MM.1S (cell line): ENCODE data around the gene EIF2S1.
"Not testable (repeated sequence)": the region's sequence is repeated elsewhere in the genome, so short reads cannot be mapped to it uniquely, and the experiment has no call there.

Experiments used
- DNase-seq: peaks from one replicate; pipeline ENCODE4 v3.0.0-alpha.2; 2015
- H2AFZ ChIP-seq: fragments of 300-600 bp; sonication (generic); 2 replicates; pipeline ENCODE4 v1.6.0; 2016; ENCODE audit warnings: antibody characterized with exemption, low read length
- H3F3A ChIP-seq: fragments of 300-600 bp; sonication (generic); 2 replicates; pipeline ENCODE4 v1.6.1; 2016; ENCODE audit warnings: mild to moderate bottlenecking, antibody characterized with exemption, low read length, moderate library complexity, mixed read lengths; ENCODE audit not compliant: insufficient read depth
- H3K27ac ChIP-seq: fragments of 300-600 bp; sonication (generic); 2 replicates; pipeline ENCODE4 v1.5.1; 2016; ENCODE audit warnings: mild to moderate bottlenecking, low read length
- H3K27me3 ChIP-seq: fragments of 300-600 bp; sonication (generic); replicated peaks from 2 replicates; pipeline ENCODE4 v1.6.0; 2016; ENCODE audit warnings: low read length; ENCODE audit not compliant: insufficient read depth
- H3K36me3 ChIP-seq: fragments of 300-600 bp; sonication (generic); replicated peaks from 2 replicates; pipeline ENCODE4 v1.6.1; 2016; ENCODE audit warnings: mild to moderate bottlenecking, low read length, mixed read lengths; ENCODE audit not compliant: insufficient read depth
- H3K4me1 ChIP-seq: fragments of 300-600 bp; sonication (generic); 2 replicates; pipeline ENCODE4 v1.6.1; 2016; ENCODE audit warnings: low read length, mixed read lengths
- H3K4me2 ChIP-seq: fragments of 300-600 bp; sonication (generic); 2 replicates; pipeline ENCODE4 v1.6.0; 2016; ENCODE audit warnings: low read depth, low read length
- H3K4me3 ChIP-seq: fragments of 300-600 bp; sonication (generic); 2 replicates; pipeline ENCODE4 v1.5.1; 2016; ENCODE audit warnings: low read length, mixed read lengths
- H3K79me2 ChIP-seq: fragments of 300-600 bp; sonication (generic); 2 replicates; pipeline ENCODE4 v1.6.1; 2016; ENCODE audit warnings: mixed run types, low read length, mixed read lengths
- H3K9ac ChIP-seq: fragments of 300-600 bp; sonication (generic); 2 replicates; pipeline ENCODE4 v1.6.1; 2016; ENCODE audit warnings: low read length, mixed read lengths
- H3K9me2 ChIP-seq: fragments of 300-600 bp; sonication (generic); replicated peaks from 2 replicates; pipeline ENCODE4 v1.6.1; 2016; ENCODE audit warnings: mild to moderate bottlenecking, low read length, mixed read lengths; ENCODE audit not compliant: insufficient read depth
- H3K9me3 ChIP-seq: fragments of 300-600 bp; sonication (generic); replicated peaks from 2 replicates; pipeline ENCODE4 v1.6.1; 2016; ENCODE audit warnings: mild to moderate bottlenecking, low read length, mixed read lengths; ENCODE audit not compliant: insufficient read depth
- H4K20me1 ChIP-seq: fragments of 300-600 bp; sonication (generic); 2 replicates; pipeline ENCODE4 v1.6.1; 2016; ENCODE audit warnings: mild to moderate bottlenecking, low read length, moderate library complexity, mixed read lengths; ENCODE audit not compliant: insufficient read depth
- EZH2 ChIP-seq: fragments of 300-600 bp; sonication (generic); optimal IDR thresholded peaks from 2 replicates; pipeline ENCODE3; 2017; ENCODE audit warnings: low read depth, mild to moderate bottlenecking, antibody characterized with exemption, low read length, mixed read lengths
- EZH2phosphoT487 ChIP-seq: fragments of 300-600 bp; sonication (generic); IDR thresholded peaks from 2 replicates; pipeline ENCODE4 v1.6.1; 2018; ENCODE audit warnings: antibody characterized with exemption, low read length
- TF ChIP-seq, protein P1 (sequence below): fragments of 300-600 bp; sonication (generic); IDR thresholded peaks from 2 replicates; pipeline ENCODE4 v1.5.1; 2016; ENCODE audit warnings: antibody characterized with exemption, low read length, mixed read lengths

The EIF2S1 gene

DNA sequence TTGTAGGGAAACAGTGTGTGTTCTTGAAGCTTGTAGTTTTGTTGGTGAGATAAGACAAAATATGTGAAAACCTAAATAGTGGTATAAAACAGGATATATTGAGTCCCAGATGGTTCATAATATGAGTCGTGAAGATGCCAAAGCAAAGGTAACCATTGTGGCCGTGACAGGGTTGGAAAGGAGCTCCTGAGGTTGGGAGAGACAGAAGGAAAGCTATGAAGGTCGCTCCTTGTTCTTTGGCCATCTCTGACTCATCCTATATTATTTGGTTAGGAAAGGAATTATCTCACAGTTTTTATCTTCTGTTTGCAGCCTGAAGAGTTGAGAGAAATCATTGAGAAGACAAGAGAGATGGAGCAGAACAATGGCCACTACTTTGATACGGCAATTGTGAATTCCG lies 27.7 kb upstream of the EIF2S1 start:
- Histone ChIP-seq H3K4me3 (no peak overlapping the region), H3K9me2 (no peaks in the 10 kb centered on the region), H3K27ac (no peak overlapping the region), H3K9ac (no peak overlapping the region), H3K4me2 (no peak overlapping the region), H4K20me1 (no peaks in the 10 kb centered on the region), H3K4me1 (no peaks in the 10 kb centered on the region), H2AFZ (no peak overlapping the region), H3K9me3 (no peaks in the 10 kb centered on the region), H3K27me3 (no peaks in the 10 kb centered on the region), H3K36me3 (no peaks in the 10 kb centered on the region; the same call in 1 of the 2 replicates), H3F3A (no peaks in the 10 kb centered on the region), H3K79me2 (no peaks in the 10 kb centered on the region)
- TF ChIP-seq, protein P1, sequence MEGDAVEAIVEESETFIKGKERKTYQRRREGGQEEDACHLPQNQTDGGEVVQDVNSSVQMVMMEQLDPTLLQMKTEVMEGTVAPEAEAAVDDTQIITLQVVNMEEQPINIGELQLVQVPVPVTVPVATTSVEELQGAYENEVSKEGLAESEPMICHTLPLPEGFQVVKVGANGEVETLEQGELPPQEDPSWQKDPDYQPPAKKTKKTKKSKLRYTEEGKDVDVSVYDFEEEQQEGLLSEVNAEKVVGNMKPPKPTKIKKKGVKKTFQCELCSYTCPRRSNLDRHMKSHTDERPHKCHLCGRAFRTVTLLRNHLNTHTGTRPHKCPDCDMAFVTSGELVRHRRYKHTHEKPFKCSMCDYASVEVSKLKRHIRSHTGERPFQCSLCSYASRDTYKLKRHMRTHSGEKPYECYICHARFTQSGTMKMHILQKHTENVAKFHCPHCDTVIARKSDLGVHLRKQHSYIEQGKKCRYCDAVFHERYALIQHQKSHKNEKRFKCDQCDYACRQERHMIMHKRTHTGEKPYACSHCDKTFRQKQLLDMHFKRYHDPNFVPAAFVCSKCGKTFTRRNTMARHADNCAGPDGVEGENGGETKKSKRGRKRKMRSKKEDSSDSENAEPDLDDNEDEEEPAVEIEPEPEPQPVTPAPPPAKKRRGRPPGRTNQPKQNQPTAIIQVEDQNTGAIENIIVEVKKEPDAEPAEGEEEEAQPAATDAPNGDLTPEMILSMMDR: no peak
- TF ChIP-seq EZH2phosphoT487 (no peak), EZH2 (no peak)
- no peak for DNase-seq

DNA sequence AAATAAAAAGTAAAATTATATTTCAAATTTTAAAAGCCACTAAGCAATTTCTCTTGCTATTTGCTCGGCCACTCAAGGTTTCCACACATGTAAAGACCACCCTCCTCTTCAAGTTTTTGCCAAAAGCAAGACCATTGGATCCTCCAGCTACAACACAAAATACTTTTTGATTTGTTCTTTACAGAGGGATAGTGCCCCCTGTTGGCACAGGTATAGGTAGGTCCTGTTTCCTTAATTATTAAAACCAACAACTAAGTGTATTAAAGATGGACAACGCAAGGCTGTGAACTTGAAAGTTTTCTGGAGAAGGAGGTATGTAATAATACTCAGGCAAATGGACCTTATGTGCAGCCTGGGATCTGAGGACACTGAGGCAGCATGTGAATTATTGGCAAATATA lies 24.3 kb upstream of the EIF2S1 start:
- H3K9me3 ChIP-seq: no peaks in the 10 kb centered on the region
- no peak overlapping the region for H3K4me2 ChIP-seq
- H2AFZ ChIP-seq: no peak overlapping the region
- TF ChIP-seq EZH2phosphoT487: no peak
- TF ChIP-seq, protein P1: peak; percentile 34
- TF ChIP-seq EZH2: no peak
- H3K9ac ChIP-seq: no peak overlapping the region
- H3K27ac ChIP-seq: no peak overlapping the region
- no peak for DNase-seq
- no peaks in the 10 kb centered on the region; the same call in 1 of the 2 replicates for H3K36me3 ChIP-seq
- H3K4me3 ChIP-seq: no peak overlapping the region
- H3K79me2 ChIP-seq: no peaks in the 10 kb centered on the region
- no peaks in the 10 kb centered on the region for H3F3A ChIP-seq
- H3K4me1 ChIP-seq: no peaks in the 10 kb centered on the region
- H3K9me2 ChIP-seq: no peaks in the 10 kb centered on the region
- H3K27me3 ChIP-seq: no peaks in the 10 kb centered on the region
- H4K20me1 ChIP-seq: no peaks in the 10 kb centered on the region

DNA sequence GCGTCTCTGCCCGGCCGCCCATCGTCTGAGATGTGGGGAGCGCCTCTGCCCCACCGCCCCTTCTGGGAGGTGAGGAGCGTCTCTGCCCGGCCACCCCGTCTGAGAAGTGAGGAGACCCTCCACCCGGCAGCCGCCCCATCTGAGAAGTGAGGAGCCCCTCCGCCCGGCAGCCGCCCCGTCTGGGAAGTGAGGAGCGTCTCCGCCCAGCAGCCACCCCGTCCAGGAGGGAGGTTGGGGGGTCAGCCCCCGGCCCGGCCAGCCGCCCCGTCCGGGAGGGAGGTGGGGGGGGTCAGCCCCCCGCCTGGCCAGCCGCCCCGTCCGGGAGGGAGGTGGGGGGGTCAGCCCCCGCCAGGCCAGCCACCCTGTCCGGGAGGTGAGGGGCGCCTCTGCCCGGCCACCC lies 18.9 kb upstream of the EIF2S1 start:
- not testable (repeated sequence) for H3K9me2 ChIP-seq, H3K79me2 ChIP-seq, H3K9ac ChIP-seq, H3K4me3 ChIP-seq, H3K27me3 ChIP-seq, H3K36me3 ChIP-seq, H3K27ac ChIP-seq, H4K20me1 ChIP-seq, H2AFZ ChIP-seq, H3K4me1 ChIP-seq, H3K4me2 ChIP-seq, H3K9me3 ChIP-seq, H3F3A ChIP-seq, DNase-seq

DNA sequence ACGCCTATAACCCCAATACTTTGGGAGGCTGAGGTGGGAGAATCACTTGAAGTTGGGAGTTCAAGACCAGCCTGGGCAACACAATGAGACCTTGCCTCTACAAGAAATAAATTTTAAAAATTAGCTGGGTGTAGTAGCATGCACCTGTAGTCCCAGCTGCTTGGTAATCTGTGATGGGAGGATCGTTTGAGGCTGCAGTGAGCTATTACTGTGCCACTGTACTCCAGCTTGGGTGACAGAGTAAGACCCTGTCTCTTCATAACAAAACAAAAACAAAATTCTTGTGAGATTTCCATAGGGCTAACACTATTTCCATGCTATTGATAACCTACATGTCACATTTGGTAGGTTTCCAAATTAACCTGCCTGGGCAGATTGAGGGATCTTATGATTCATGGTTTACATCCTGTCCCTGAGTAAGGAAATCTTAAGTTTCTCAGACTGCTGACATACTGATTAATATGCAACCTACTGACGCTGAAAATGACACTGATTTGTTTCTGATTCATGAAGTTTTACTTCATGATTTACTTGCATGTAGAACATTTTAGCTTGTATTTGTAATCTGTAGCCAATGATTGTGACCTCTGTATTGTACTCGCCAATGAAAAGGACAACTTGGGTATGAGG lies 16.4 kb upstream of the EIF2S1 start:
- DNase-seq: no peak
- Histone ChIP-seq H3K4me2 (no peak overlapping the region), H3K4me3 (no peak overlapping the region), H3K27me3 (no peaks in the 10 kb centered on the region), H3K9me2 (no peaks in the 10 kb centered on the region), H3K9ac (no peak overlapping the region), H3K79me2 (no peaks in the 10 kb centered on the region), H3F3A (no peaks in the 10 kb centered on the region), H3K9me3 (no peaks in the 10 kb centered on the region), H4K20me1 (no peaks in the 10 kb centered on the region), H3K4me1 (no peaks in the 10 kb centered on the region), H2AFZ (no peak overlapping the region), H3K27ac (no peak overlapping the region), H3K36me3 (no peaks in the 10 kb centered on the region)
- TF ChIP-seq EZH2 (no peak), EZH2phosphoT487 (no peak)
- TF ChIP-seq, protein P1: no peak
